ENCODE results near the gene CRISP2.

The CRISP2 gene

GRCh38 chr6:49645139-49645538, 68.2 kb downstream of the CRISP2 start:
- no peak for TF ChIP-seq TAF1 (IDR thresholded peaks at IDR 0.05; ENCODE audit: low read depth)
- no peak for TF ChIP-seq YY1 (IDR thresholded peaks at IDR 0.05; ENCODE audit: low read depth)
- no peak for TF ChIP-seq CEBPB (IDR thresholded peaks at IDR 0.05)
- TF ChIP-seq EP300 (IDR thresholded peaks at IDR 0.05; ENCODE audit: borderline replicate concordance) = no peak
- no peak for TF ChIP-seq EGR1 (IDR thresholded peaks at IDR 0.05)
- TF ChIP-seq FOXM1 (IDR thresholded peaks at IDR 0.05; ENCODE audit: borderline replicate concordance, low read depth) = no peak
- TF ChIP-seq TCF12 (IDR thresholded peaks at IDR 0.05; ENCODE audit: low read depth) = no peak
- TF ChIP-seq MAX (IDR thresholded peaks at IDR 0.05) = no peak
- TF ChIP-seq CREB1 (IDR thresholded peaks at IDR 0.05; ENCODE audit: low read depth) = no peak
- no peak for TF ChIP-seq NFIC (IDR thresholded peaks at IDR 0.05)

All from Ishikawa (cell line).